Calu3 (cell line): ENCODE measurements around the gene TNKS2. TPM values are rescaled to one million over a fixed set of nuclear protein-coding genes. Genes with fewer than 3 reads are reported as not detected.

Experiments used
- BruUV-seq: library from RNA; stranded (reverse); fragments of 400-500 nt; replicated peaks from 2 replicates; lab custom pipeline; 2021; lab: Mats Ljungman, UMichigan
- CTCF ChIA-PET: fragments of 300-600 bp; sonication (Branson Sonifier 250); formaldehyde crosslinking; loops from one replicate; lab custom pipeline; 2022; ENCODE audit warnings: antibody characterized with exemption; lab: Charles Lee
- DNase-seq: peaks from one replicate; pipeline ENCODE4 v3.0.0; 2022
- H3K27ac Mint-ChIP-seq: one replicate; pipeline ENCODE4 v1.8.0; 2022; ENCODE audit warnings: mixed read lengths; ENCODE audit not compliant: unreplicated experiment
- H3K27me3 Mint-ChIP-seq: one replicate; pipeline ENCODE4 v1.8.0; 2022; ENCODE audit warnings: mixed read lengths; ENCODE audit not compliant: unreplicated experiment
- H3K36me3 Mint-ChIP-seq: one replicate; pipeline ENCODE4 v1.8.0; 2022; ENCODE audit warnings: mild to moderate bottlenecking, moderate library complexity, mixed read lengths; ENCODE audit not compliant: insufficient read depth, unreplicated experiment
- H3K4me1 Mint-ChIP-seq: one replicate; pipeline ENCODE4 v1.8.0; 2022; ENCODE audit warnings: mild to moderate bottlenecking, low read depth, mixed read lengths; ENCODE audit not compliant: unreplicated experiment
- H3K4me3 Mint-ChIP-seq: one replicate; pipeline ENCODE4 v1.8.0; 2022; ENCODE audit warnings: mild to moderate bottlenecking, low read depth, moderate library complexity, mixed read lengths; ENCODE audit not compliant: unreplicated experiment
- H3K9me3 Mint-ChIP-seq: one replicate; pipeline ENCODE4 v1.8.0; 2022; ENCODE audit warnings: low read depth, mixed read lengths; ENCODE audit not compliant: unreplicated experiment
- intact Hi-C: fragments of 100-400 bp; cut with micrococcal nuclease; formaldehyde crosslinking; loops from one replicate; pipeline ENCODE4 v1.10.0; 2022; ENCODE audit not compliant: unreplicated experiment
- total RNA-seq: library from RNA; stranded (reverse); gene quantifications from 2 replicates; pipeline ENCODE4 v1.2.3, GENCODE V29; 2022
- TF ChIP-seq, protein P1 (sequence below): fragments of 200-600 bp; IDR thresholded peaks from one replicate; pipeline ENCODE4 v1.8.0; 2022; ENCODE audit warnings: antibody characterized with exemption; ENCODE audit not compliant: unreplicated experiment

Gene TNKS2
- total RNA-seq, 1 experiment from 2014 or later = 24.6 TPM

DNA sequence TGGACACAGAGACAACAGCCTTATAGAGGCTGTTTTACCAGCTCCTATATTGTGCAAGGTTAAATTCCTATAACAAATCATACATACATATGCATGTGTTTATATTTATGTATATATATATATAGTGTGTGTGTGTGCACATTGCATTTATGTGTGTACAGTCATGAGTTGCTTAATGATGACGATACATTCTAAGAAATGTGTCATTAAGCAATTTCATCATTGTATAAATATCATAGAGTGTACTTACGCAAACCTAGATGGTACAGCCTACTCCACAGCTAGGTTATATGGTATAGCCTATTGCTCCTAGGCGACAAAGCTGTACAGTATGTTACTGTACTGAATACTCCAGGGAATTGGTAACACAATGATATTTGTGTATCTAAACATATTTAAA, 30.1 kb upstream of the TNKS2 start:
- no peaks in the 10 kb centered on the region for H3K36me3 Mint-ChIP-seq
- no peak for DNase-seq
- CTCF ChIA-PET = no interaction called here
- BruUV-seq = no TSS peak
- no peaks in the 10 kb centered on the region for H3K9me3 Mint-ChIP-seq
- intact Hi-C loops = no loop called here
- TF ChIP-seq, protein P1, sequence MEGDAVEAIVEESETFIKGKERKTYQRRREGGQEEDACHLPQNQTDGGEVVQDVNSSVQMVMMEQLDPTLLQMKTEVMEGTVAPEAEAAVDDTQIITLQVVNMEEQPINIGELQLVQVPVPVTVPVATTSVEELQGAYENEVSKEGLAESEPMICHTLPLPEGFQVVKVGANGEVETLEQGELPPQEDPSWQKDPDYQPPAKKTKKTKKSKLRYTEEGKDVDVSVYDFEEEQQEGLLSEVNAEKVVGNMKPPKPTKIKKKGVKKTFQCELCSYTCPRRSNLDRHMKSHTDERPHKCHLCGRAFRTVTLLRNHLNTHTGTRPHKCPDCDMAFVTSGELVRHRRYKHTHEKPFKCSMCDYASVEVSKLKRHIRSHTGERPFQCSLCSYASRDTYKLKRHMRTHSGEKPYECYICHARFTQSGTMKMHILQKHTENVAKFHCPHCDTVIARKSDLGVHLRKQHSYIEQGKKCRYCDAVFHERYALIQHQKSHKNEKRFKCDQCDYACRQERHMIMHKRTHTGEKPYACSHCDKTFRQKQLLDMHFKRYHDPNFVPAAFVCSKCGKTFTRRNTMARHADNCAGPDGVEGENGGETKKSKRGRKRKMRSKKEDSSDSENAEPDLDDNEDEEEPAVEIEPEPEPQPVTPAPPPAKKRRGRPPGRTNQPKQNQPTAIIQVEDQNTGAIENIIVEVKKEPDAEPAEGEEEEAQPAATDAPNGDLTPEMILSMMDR = no peak
- no peak overlapping the region for H3K4me3 Mint-ChIP-seq
- peaks cover 7% of the 10 kb centered on the region for H3K27me3 Mint-ChIP-seq
- H3K27ac Mint-ChIP-seq = no peak overlapping the region
- no peaks in the 10 kb centered on the region for H3K4me1 Mint-ChIP-seq

DNA sequence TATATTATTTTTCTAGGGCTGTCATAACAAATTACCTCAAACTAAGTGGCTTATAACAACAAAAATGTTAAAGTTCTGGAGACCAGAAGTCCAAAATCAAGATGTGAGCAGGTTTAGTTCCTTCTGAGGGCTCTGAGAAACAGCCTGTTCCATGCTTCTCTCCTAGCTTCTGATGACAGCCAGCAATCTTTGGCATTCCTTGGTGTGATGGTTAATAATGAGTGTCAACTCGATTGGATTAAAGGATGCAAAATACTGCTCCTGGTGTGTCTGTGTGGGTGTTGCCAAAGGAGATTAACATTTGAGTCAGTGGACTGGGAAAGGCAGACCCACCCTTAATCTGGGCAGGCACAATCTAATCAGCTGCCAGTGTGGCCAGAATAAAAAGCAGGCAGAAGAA, 26.3 kb upstream of the TNKS2 start:
- H3K27me3 Mint-ChIP-seq = peaks cover 8% of the 10 kb centered on the region
- BruUV-seq = no TSS peak

DNA sequence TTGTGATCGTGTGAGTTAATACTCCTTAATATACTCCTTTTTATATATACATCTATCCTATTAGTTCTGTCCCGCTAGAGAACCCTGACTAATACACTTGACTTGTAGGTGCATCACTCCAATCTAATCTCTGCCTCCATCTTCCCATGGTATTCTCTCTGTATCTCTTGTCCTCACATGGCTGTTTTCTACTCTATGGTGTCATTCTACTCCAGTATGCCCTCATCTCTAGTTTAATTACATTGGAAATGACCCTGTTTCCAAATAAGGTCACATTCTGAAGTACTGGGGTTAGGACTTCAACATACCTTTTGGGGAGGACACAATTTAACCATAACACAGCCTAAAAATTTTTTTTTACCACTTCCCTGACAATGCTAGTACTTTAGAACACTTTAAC, 25.8 kb upstream of the TNKS2 start:
- H3K4me3 Mint-ChIP-seq = no peak overlapping the region
- DNase-seq = no peak
- peaks cover 8% of the 10 kb centered on the region for H3K27me3 Mint-ChIP-seq
- intact Hi-C loops = no loop called here
- H3K36me3 Mint-ChIP-seq = no peaks in the 10 kb centered on the region
- H3K4me1 Mint-ChIP-seq = no peaks in the 10 kb centered on the region
- BruUV-seq = no TSS peak
- TF ChIP-seq, protein P1 = no peak
- H3K9me3 Mint-ChIP-seq = no peaks in the 10 kb centered on the region
- H3K27ac Mint-ChIP-seq = no peak overlapping the region
- CTCF ChIA-PET = no interaction called here

More for the DNA sequence above, 26.3 kb upstream of the TNKS2 start:
- H3K27ac Mint-ChIP-seq = no peak overlapping the region
- no peak for DNase-seq
- CTCF ChIA-PET = no interaction called here
- H3K4me1 Mint-ChIP-seq = no peaks in the 10 kb centered on the region
- TF ChIP-seq, protein P1 = no peak
- H3K4me3 Mint-ChIP-seq = no peak overlapping the region
- no peaks in the 10 kb centered on the region for H3K9me3 Mint-ChIP-seq
- no peaks in the 10 kb centered on the region for H3K36me3 Mint-ChIP-seq
- intact Hi-C loops = no loop called here

DNA sequence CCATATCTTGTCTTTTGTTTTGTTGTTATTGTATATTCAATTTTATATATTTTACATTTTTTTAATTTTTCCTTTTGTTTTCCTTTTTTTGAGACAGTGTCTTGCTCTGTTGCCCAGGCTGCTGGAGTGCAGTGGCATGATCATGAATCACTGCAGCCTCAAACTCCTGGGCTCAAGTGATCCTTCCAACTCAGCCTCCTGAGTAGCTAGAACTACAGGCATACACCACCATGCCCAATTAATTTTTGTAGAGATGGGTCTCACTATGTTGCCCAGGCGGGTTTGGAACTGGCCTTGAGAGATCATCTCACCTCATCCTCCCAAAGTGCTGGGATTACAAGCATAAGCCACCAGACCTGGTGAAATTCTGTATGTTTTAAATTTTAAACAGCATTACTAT, 25.4 kb upstream of the TNKS2 start:
- Mint-ChIP-seq H3K27ac (no peak overlapping the region), H3K4me1 (no peaks in the 10 kb centered on the region), H3K9me3 (no peaks in the 10 kb centered on the region), H3K36me3 (no peaks in the 10 kb centered on the region), H3K27me3 (peaks cover 8% of the 10 kb centered on the region), H3K4me3 (no peak overlapping the region)
- BruUV-seq = no TSS peak
- intact Hi-C loops = no loop called here
- TF ChIP-seq, protein P1 = no peak
- no peak for DNase-seq
- CTCF ChIA-PET = no interaction called here

DNA sequence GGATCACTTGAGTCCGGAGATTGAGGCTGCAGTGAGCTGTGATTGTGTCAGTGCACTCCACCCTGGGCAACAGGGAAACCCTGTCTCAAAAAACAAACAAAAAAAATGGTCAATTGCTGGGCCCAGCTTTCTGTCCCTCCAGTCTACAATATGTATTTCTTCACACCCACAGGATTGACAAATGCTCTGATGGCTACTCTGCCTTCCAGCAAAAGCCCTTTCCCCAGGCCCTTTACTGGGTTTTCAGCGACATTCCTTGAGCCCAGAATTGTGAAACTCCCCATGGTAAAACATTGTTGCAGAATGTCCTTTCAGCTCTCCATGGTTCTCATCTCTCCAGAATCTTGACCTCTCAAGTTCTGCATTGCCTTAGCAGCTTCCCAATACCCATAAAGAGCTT, 23.7 kb upstream of the TNKS2 start:
- DNase-seq = no peak
- H3K27ac Mint-ChIP-seq = no peak overlapping the region
- peaks cover 8% of the 10 kb centered on the region for H3K27me3 Mint-ChIP-seq
- TF ChIP-seq, protein P1 = no peak
- H3K4me1 Mint-ChIP-seq = peaks cover 5% of the 10 kb centered on the region
- no peaks in the 10 kb centered on the region for H3K9me3 Mint-ChIP-seq
- no peaks in the 10 kb centered on the region for H3K36me3 Mint-ChIP-seq
- no peak overlapping the region for H3K4me3 Mint-ChIP-seq
- intact Hi-C loops = no loop called here
- no TSS peak for BruUV-seq
- CTCF ChIA-PET = no interaction called here
